DMS 273 (cell line): ENCODE results near the gene ZNF608.

Experiments
- DNase-seq: peaks from one replicate; lab custom pipeline; 2025; ENCODE audit not compliant: unreplicated experiment; lab: John Stamatoyannopoulos, UW

ZNF608 gene

GRCh38 chr5:124719113-124719967 lies 27.1 kb downstream of the ZNF608 start:
- DNase-seq = peak; percentile 16

GRCh38 chr5:124718380-124718789 lies 28.1 kb downstream of the ZNF608 start:
- DNase-seq = peak; percentile 90

- no peak for DNase-seq
Measured at GRCh38 chr5:124716169-124716568, 30.3 kb downstream of the ZNF608 start.

GRCh38 chr5:124714910-124715309 lies 31.5 kb downstream of the ZNF608 start:
- DNase-seq = no peak

- DNase-seq = no peak
Measured at GRCh38 chr5:124713595-124713994, 32.8 kb downstream of the ZNF608 start.

- no peak for DNase-seq
Measured at GRCh38 chr5:124712731-124713305, 33.6 kb downstream of the ZNF608 start.

- no peak for DNase-seq
Measured at GRCh38 chr5:124708086-124708485, 38.4 kb downstream of the ZNF608 start.

GRCh38 chr5:124707520-124707919 lies 38.9 kb downstream of the ZNF608 start:
- no peak for DNase-seq

GRCh38 chr5:124706729-124707361 lies 39.6 kb downstream of the ZNF608 start:
- DNase-seq = peak; percentile 95

- no peak for DNase-seq
Measured at GRCh38 chr5:124706051-124706450, 40.4 kb downstream of the ZNF608 start.

GRCh38 chr5:124705577-124705976 lies 40.9 kb downstream of the ZNF608 start:
- no peak for DNase-seq

GRCh38 chr5:124704594-124705284 lies 41.7 kb downstream of the ZNF608 start:
- DNase-seq = no peak

- no peak for DNase-seq
Measured at GRCh38 chr5:124703995-124704394, 42.4 kb downstream of the ZNF608 start.

GRCh38 chr5:124702525-124702924 lies 43.9 kb downstream of the ZNF608 start:
- DNase-seq = no peak

- no peak for DNase-seq
Measured at GRCh38 chr5:124701873-124702425, 44.5 kb downstream of the ZNF608 start.

GRCh38 chr5:124701016-124701415 lies 45.4 kb downstream of the ZNF608 start:
- DNase-seq = no peak

- DNase-seq = no peak
Measured at GRCh38 chr5:124700333-124700732, 46.1 kb downstream of the ZNF608 start.

- no peak for DNase-seq
Measured at GRCh38 chr5:124698770-124699169, 47.7 kb downstream of the ZNF608 start.

GRCh38 chr5:124697933-124698591 lies 48.4 kb downstream of the ZNF608 start:
- DNase-seq = no peak

- DNase-seq = no peak
Measured at GRCh38 chr5:124697501-124697900, 48.9 kb downstream of the ZNF608 start.

GRCh38 chr5:124696898-124697297 lies 49.5 kb downstream of the ZNF608 start:
- DNase-seq = no peak
